ENCODE results near the gene BEGAIN. TPM values are rescaled to one million over a fixed set of nuclear protein-coding genes. Genes with fewer than 3 reads are reported as not detected.

The BEGAIN gene
- total and polyA plus RNA-seq, 9 of the 15 experiments (the other 6 are each of a cell fraction or from before 2014, with no cell fraction given) = 0.07 to 0.68 (median 0.55) TPM; not detected in 3

GRCh38 chr14:100559455-100559854 lies 27.8 kb downstream of the BEGAIN start:
- FAIRE-seq (no peak), DNase-seq (ENCODE audit: extremely low read depth in 1 of 4, low spot score in 3 of 4) (no peak), ATAC-seq (no peak)
- POLR2A ChIA-PET = no interaction called here
- Histone ChIP-seq H3K27ac (ENCODE audit: extremely low read depth, low read depth, low read length) (no peak overlapping the region), H3K9me1 (ENCODE audit: control insufficient read depth, insufficient read depth, low read length) (no peaks in the 10 kb centered on the region), H3K79me2 (ENCODE audit: control insufficient read depth, insufficient read depth, low read length) (no peaks in the 10 kb centered on the region), H3K4me2 (ENCODE audit: insufficient read depth, low read length) (no peak overlapping the region), H3K27me3 (ENCODE audit: control insufficient read depth in 2 of 2, insufficient read depth in 2 of 2, low read length in 2 of 2) (peaks cover 16 to 57% of the 10 kb centered on the region in 2 experiments; a peak in 4 of 5 replicates), H3K36me3 (ENCODE audit: control insufficient read depth, insufficient read depth, low read length) (no peaks in the 10 kb centered on the region), H3K9me3 (replicated peaks; ENCODE audit: control insufficient read depth, insufficient read depth, low read depth, low read length) (no peaks in the 10 kb centered on the region), H2AFZ (ENCODE audit: low read depth, low read length) (no peak overlapping the region), H3K9ac (ENCODE audit: insufficient read depth in 1 of 2, low read depth in 2 of 2, low read length in 2 of 2) (no peak overlapping the region; a peak in 1 of 4 replicates), H4K20me1 (replicated peaks; ENCODE audit: control insufficient read depth, insufficient read depth, low read length) (peaks cover 7% of the 10 kb centered on the region; the same call in 1 of the 2 replicates), H3K4me1 (replicated peaks in 1 of 2; ENCODE audit: control insufficient read depth in 2 of 2, insufficient read depth in 2 of 2, low read length in 2 of 2) (peaks cover 1 to 38% of the 10 kb centered on the region in 2 experiments), H3K4me3 (no peak overlapping the region)
- in situ Hi-C loops (cut with MboI) (no loop called here), intact Hi-C loops (cut with micrococcal nuclease) (no loop called here)
- CTCF ChIA-PET (ENCODE audit: low intra/inter-chr PET ratio) = no interaction called here
- TF ChIP-seq ZNF830 (CRISPR knock-in tag; IDR thresholded peaks at IDR 0.05) (no peak), NFXL1 (CRISPR knock-in tag; IDR thresholded peaks at IDR 0.05) (no peak), DPF2 (IDR thresholded peaks at IDR 0.05) (no peak), PCBP1 (IDR thresholded peaks at IDR 0.05; ENCODE audit: low read depth, low read length, poor library complexity, severe bottlenecking) (no peak), KDM4B (IDR thresholded peaks at IDR 0.05; ENCODE audit: borderline replicate concordance in 2 of 2, low read depth in 1 of 2) (no peak), ZNF57 (CRISPR knock-in tag; IDR thresholded peaks at IDR 0.05) (no peak), POLR2G (IDR thresholded peaks at IDR 0.05; ENCODE audit: low read depth, low read length) (no peak), COPS2 (conservative IDR thresholded peaks at IDR 0.05) (no peak), SETDB1 (IDR thresholded peaks at IDR 0.05; ENCODE audit: low read length) (no peak), MLLT1 (IDR thresholded peaks at IDR 0.05) (no peak), NFIX (CRISPR knock-in tag; IDR thresholded peaks at IDR 0.05; ENCODE audit: low read depth) (no peak), XRCC4 (IDR thresholded peaks at IDR 0.05; ENCODE audit: extremely low read depth, insufficient read depth, insufficient read length) (no peak), POLR3G (IDR thresholded peaks at IDR 0.05; ENCODE audit: extremely low read depth, insufficient read length, insufficient replicate concordance) (no peak), ZC3H4 (CRISPR knock-in tag; IDR thresholded peaks at IDR 0.05; ENCODE audit: borderline replicate concordance) (no peak)
- TF ChIP-seq, protein P1, sequence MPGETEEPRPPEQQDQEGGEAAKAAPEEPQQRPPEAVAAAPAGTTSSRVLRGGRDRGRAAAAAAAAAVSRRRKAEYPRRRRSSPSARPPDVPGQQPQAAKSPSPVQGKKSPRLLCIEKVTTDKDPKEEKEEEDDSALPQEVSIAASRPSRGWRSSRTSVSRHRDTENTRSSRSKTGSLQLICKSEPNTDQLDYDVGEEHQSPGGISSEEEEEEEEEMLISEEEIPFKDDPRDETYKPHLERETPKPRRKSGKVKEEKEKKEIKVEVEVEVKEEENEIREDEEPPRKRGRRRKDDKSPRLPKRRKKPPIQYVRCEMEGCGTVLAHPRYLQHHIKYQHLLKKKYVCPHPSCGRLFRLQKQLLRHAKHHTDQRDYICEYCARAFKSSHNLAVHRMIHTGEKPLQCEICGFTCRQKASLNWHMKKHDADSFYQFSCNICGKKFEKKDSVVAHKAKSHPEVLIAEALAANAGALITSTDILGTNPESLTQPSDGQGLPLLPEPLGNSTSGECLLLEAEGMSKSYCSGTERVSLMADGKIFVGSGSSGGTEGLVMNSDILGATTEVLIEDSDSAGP (CRISPR knock-in tag; IDR thresholded peaks at IDR 0.05) = no peak
- WGBS (ENCODE audit: insufficient coverage, low coverage, missing lambda C conversion rate) = 0% methylated on average over 5 of the region's 9 CpGs
- BruUV-seq (replicated peaks) = no TSS peak

All from K562 (cell line).